ENCODE results near the gene B4GALNT3. TPM values are rescaled to one million over a fixed set of nuclear protein-coding genes. Genes with fewer than 3 reads are reported as not detected.

Gene B4GALNT3
- total and polyA plus RNA-seq, 2 donors (not counting 1 experiment from before 2014, with no cell fraction given): not detected

GRCh38 chr12:611721-612120 lies 152.0 kb downstream of the B4GALNT3 start:
- Histone ChIP-seq H3K27me3 (ENCODE audit: control insufficient read depth, insufficient read depth, low read length) (no peaks in the 10 kb centered on the region), H3K79me2 (ENCODE audit: control insufficient read depth, insufficient read depth, low read length) (no peaks in the 10 kb centered on the region), H4K20me1 (ENCODE audit: control insufficient read depth, extremely low read depth, insufficient read depth, low read length) (no peaks in the 10 kb centered on the region), H2AFZ (ENCODE audit: low read length) (no peak overlapping the region), H3K4me3 (replicated peaks in 1 of 4; ENCODE audit: control extremely low read depth in 1 of 4, insufficient read depth in 1 of 4, low read depth in 3 of 4, low read length in 4 of 4) (no peak overlapping the region), H3K27ac (ENCODE audit: insufficient read depth, low read length) (no peak overlapping the region), H3K9me3 (ENCODE audit: control insufficient read depth, insufficient read depth, low read depth, low read length) (no peaks in the 10 kb centered on the region), H3K36me3 (ENCODE audit: control insufficient read depth, insufficient read depth, low read length) (no peaks in the 10 kb centered on the region), H3K9ac (ENCODE audit: insufficient read depth, low read length) (no peak overlapping the region), H3K4me2 (ENCODE audit: extremely low read depth, insufficient read depth, low read length) (no peak overlapping the region), H3K4me1 (ENCODE audit: control insufficient read depth, extremely low read depth, insufficient read depth, low read length) (peaks cover 3% of the 10 kb centered on the region)
- no peak for TF ChIP-seq EZH2 (IDR thresholded peaks at IDR 0.05; ENCODE audit: low read length, missing control alignments)
- TF ChIP-seq, protein P1, sequence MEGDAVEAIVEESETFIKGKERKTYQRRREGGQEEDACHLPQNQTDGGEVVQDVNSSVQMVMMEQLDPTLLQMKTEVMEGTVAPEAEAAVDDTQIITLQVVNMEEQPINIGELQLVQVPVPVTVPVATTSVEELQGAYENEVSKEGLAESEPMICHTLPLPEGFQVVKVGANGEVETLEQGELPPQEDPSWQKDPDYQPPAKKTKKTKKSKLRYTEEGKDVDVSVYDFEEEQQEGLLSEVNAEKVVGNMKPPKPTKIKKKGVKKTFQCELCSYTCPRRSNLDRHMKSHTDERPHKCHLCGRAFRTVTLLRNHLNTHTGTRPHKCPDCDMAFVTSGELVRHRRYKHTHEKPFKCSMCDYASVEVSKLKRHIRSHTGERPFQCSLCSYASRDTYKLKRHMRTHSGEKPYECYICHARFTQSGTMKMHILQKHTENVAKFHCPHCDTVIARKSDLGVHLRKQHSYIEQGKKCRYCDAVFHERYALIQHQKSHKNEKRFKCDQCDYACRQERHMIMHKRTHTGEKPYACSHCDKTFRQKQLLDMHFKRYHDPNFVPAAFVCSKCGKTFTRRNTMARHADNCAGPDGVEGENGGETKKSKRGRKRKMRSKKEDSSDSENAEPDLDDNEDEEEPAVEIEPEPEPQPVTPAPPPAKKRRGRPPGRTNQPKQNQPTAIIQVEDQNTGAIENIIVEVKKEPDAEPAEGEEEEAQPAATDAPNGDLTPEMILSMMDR (conservative IDR thresholded peaks at IDR 0.05 in 1 of 2, IDR thresholded peaks at IDR 0.05 in 1 of 2; ENCODE audit: low read depth in 1 of 2, low read length in 2 of 2): no peak
- no peak for DNase-seq (ENCODE audit: low read depth in 2 of 2)

DNA sequence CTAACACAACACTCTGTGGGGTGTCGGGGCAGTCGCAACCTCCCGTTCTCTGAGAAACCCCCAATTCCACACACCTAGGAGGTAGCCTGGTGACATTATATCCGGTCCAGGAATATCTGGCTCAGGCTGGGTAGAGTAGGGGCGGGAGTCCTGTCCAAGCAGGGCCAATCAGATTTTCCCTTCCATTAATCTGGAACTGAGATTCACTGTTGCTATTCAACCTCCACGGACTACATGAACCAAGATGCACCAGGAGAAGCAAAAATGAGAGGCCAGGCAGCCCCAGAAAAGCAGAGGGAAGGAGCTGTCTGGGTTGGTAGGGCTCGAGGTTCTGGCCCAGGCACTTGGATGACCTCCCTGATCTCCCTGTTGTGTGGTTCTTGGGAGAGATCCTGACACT lies 152.6 kb downstream of the B4GALNT3 start:
- H3K79me2 ChIP-seq (ENCODE audit: control insufficient read depth, insufficient read depth, low read length): no peaks in the 10 kb centered on the region
- H3K4me3 ChIP-seq (replicated peaks in 1 of 4; ENCODE audit: control extremely low read depth in 1 of 4, insufficient read depth in 1 of 4, low read depth in 3 of 4, low read length in 4 of 4): no peak overlapping the region
- H3K4me1 ChIP-seq (ENCODE audit: control insufficient read depth, extremely low read depth, insufficient read depth, low read length): peaks cover 3% of the 10 kb centered on the region
- no peaks in the 10 kb centered on the region for H3K9me3 ChIP-seq (ENCODE audit: control insufficient read depth, insufficient read depth, low read depth, low read length)
- no peak overlapping the region for H3K4me2 ChIP-seq (ENCODE audit: extremely low read depth, insufficient read depth, low read length)
- H2AFZ ChIP-seq (ENCODE audit: low read length): no peak overlapping the region
- no peaks in the 10 kb centered on the region for H4K20me1 ChIP-seq (ENCODE audit: control insufficient read depth, extremely low read depth, insufficient read depth, low read length)
- H3K9ac ChIP-seq (ENCODE audit: insufficient read depth, low read length): no peak overlapping the region
- H3K27me3 ChIP-seq (ENCODE audit: control insufficient read depth, insufficient read depth, low read length): no peaks in the 10 kb centered on the region
- TF ChIP-seq, protein P1 (conservative IDR thresholded peaks at IDR 0.05 in 1 of 2, IDR thresholded peaks at IDR 0.05 in 1 of 2; ENCODE audit: low read depth in 1 of 2, low read length in 2 of 2): no peak
- no peak for TF ChIP-seq EZH2 (IDR thresholded peaks at IDR 0.05; ENCODE audit: low read length, missing control alignments)
- no peaks in the 10 kb centered on the region for H3K36me3 ChIP-seq (ENCODE audit: control insufficient read depth, insufficient read depth, low read length)
- no peak for DNase-seq (ENCODE audit: low read depth in 2 of 2)
- no peak overlapping the region for H3K27ac ChIP-seq (ENCODE audit: insufficient read depth, low read length)

DNA sequence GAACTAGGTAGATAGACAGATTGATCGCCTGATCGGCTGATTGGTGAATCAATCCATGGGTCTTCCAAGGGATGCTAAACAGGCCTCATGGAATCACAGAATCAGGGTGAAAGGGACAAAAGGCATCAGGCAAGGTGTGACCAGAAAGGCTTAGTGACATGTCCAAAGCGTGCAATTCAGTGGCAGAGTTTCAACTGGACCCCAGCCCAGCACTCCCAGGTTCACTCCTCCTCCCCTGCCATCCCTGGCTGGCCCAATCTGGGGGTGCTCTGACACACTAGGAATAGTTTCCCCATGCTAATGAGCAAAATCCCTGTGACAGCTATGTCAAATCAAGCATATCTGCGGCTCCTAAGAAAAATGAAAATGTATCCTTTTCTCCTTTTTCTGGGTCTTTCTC lies 153.1 kb downstream of the B4GALNT3 start:
- H2AFZ ChIP-seq (ENCODE audit: low read length): no peak overlapping the region
- H3K36me3 ChIP-seq (ENCODE audit: control insufficient read depth, insufficient read depth, low read length): no peaks in the 10 kb centered on the region
- H3K4me3 ChIP-seq (replicated peaks in 1 of 4; ENCODE audit: control extremely low read depth in 1 of 4, insufficient read depth in 1 of 4, low read depth in 3 of 4, low read length in 4 of 4): no peak overlapping the region

More for the DNA sequence above, 153.1 kb downstream of the B4GALNT3 start:
- Histone ChIP-seq H3K27me3 (ENCODE audit: control insufficient read depth, insufficient read depth, low read length) (no peaks in the 10 kb centered on the region), H3K27ac (ENCODE audit: insufficient read depth, low read length) (no peak overlapping the region), H3K79me2 (ENCODE audit: control insufficient read depth, insufficient read depth, low read length) (no peaks in the 10 kb centered on the region), H3K9me3 (ENCODE audit: control insufficient read depth, insufficient read depth, low read depth, low read length) (no peaks in the 10 kb centered on the region), H3K4me1 (ENCODE audit: control insufficient read depth, extremely low read depth, insufficient read depth, low read length) (peaks cover 3% of the 10 kb centered on the region), H4K20me1 (ENCODE audit: control insufficient read depth, extremely low read depth, insufficient read depth, low read length) (no peaks in the 10 kb centered on the region), H3K9ac (ENCODE audit: insufficient read depth, low read length) (no peak overlapping the region), H3K4me2 (ENCODE audit: extremely low read depth, insufficient read depth, low read length) (no peak overlapping the region)
- TF ChIP-seq EZH2 (IDR thresholded peaks at IDR 0.05; ENCODE audit: low read length, missing control alignments): no peak
- TF ChIP-seq, protein P1 (conservative IDR thresholded peaks at IDR 0.05 in 1 of 2, IDR thresholded peaks at IDR 0.05 in 1 of 2; ENCODE audit: low read depth in 1 of 2, low read length in 2 of 2): no peak
- no peak for DNase-seq (ENCODE audit: low read depth in 2 of 2)

Other genes starting within 250 kb of the B4GALNT3 start
- under 0.01 TPM in 1 of 2 replicates, not detected in the other for gene SLC6A12, start 245.8 kb upstream of the B4GALNT3 start, total RNA-seq
- gene SLC6A12, start 245.8 kb upstream of the B4GALNT3 start, polyA plus RNA-seq: not detected in 2 replicates
- not detected in 2 replicates for gene SLC6A13, start 197.1 kb upstream of the B4GALNT3 start, total RNA-seq
- gene SLC6A13, start 197.1 kb upstream of the B4GALNT3 start, polyA plus RNA-seq: not detected in 2 replicates
- gene KDM5A, start 70.6 kb upstream of the B4GALNT3 start, total RNA-seq: 48.0 and 54.5 TPM in 2 replicates
- 19.8 and 24.4 TPM in 2 replicates for gene KDM5A, start 70.6 kb upstream of the B4GALNT3 start, polyA plus RNA-seq
- 4.4 and 6.8 TPM in 2 replicates for gene CCDC77, start 58.3 kb upstream of the B4GALNT3 start, total RNA-seq
- 8.8 and 8.9 TPM in 2 replicates for gene CCDC77, start 58.3 kb upstream of the B4GALNT3 start, polyA plus RNA-seq
- 0.66 and 1.3 TPM in 2 replicates for gene NINJ2, start 203.5 kb downstream of the B4GALNT3 start, total RNA-seq
- gene NINJ2, start 203.5 kb downstream of the B4GALNT3 start, polyA plus RNA-seq: 0.35 and 1.8 TPM in 2 replicates

Measured in fibroblast of lung (primary cell).